CMK (cell line): ENCODE results near the gene MTCL1.
A peak's percentile ranks its signal among the peaks of the same experiment; 100 is the strongest.

Experiments used
- DNase-seq: peaks from one replicate; pipeline ENCODE4 v3.0.0-alpha.2; 2010; ENCODE audit warnings: low read depth

The MTCL1 gene

GRCh38 chr18:8868276-8868675 is 162.9 kb downstream of the MTCL1 start:
- no peak for DNase-seq

DNA sequence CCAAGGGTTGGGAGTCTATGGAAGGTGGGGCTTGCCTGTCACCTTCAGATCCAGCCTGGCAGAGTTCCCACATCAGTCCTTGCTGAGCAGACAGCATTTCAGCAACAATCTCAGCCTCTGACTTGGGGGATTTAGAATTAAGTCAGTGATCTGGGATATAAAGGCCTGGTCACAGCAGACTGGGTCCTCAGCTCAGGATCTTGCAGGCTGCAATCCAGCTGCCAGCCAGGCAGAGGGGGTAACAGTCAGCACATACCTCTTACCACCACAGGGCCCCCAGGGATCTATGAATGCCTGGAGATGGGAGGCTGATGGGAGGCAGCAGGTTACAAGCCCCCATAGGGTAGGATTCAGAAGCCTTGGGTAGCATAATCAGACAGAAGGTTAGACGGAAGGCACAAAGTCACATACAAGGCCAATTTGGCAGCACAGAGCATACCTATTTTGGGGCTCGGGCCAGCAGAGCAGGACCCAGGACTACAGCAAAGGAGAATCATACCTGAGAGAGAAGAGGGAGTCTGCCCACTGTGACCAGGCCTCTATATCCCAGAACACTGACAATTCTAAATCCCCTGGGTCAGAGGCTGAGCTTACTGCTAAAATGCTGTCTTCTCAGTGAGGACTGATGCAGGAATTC is 163.5 kb downstream of the MTCL1 start:
- no peak for DNase-seq

- DNase-seq: no peak
Observed at GRCh38 chr18:8869696-8870095, 164.3 kb downstream of the MTCL1 start.

GRCh38 chr18:8870528-8870927 is 165.2 kb downstream of the MTCL1 start:
- DNase-seq: no peak

- DNase-seq: no peak
Observed at GRCh38 chr18:8871489-8871888, 166.1 kb downstream of the MTCL1 start.

DNA sequence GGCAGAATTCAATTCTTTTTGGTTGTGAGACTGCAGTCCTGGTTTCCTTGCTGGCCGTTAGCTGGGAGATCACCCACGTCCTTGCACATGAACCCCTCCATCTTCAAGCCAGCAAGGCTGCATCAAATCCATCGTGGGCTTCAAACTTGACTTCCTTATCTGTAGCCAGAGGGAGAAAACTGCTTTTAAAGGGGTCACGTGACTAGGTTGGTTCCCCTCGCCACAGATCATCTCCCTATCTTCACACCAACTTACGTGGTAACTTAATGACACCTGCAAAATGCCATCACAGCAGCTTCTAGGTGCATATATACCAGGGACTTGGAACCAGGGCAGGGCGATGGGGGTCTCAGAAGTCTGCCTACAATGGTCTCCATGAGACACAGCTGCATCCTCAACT is 169.5 kb downstream of the MTCL1 start:
- DNase-seq: peak; percentile 12

- DNase-seq: no peak
Observed at GRCh38 chr18:8876887-8877286, 171.5 kb downstream of the MTCL1 start.

GRCh38 chr18:8881103-8881502 is 175.7 kb downstream of the MTCL1 start:
- DNase-seq: no peak
